ENCODE data around the gene NR1I2.

Gene NR1I2

GRCh38 chr3:119858957-119859356, 77.1 kb downstream of the NR1I2 start:
- Histone ChIP-seq H3K27me3 (ENCODE audit: control insufficient read depth, insufficient read depth, low read length) (no peaks in the 10 kb centered on the region), H3K4me1 (ENCODE audit: control insufficient read depth, insufficient read depth, low read length) (no peaks in the 10 kb centered on the region), H3K27ac (ENCODE audit: low read depth, low read length) (no peak overlapping the region), H3K9ac (ENCODE audit: low read length) (no peak overlapping the region), H3K36me3 (ENCODE audit: control insufficient read depth, insufficient read depth, low read length) (peaks cover 48% of the 10 kb centered on the region), H3K9me3 (ENCODE audit: control insufficient read depth, insufficient read depth, low read depth, low read length) (peaks cover 12% of the 10 kb centered on the region; the same call in 1 of the 2 replicates), H3K4me3 (ENCODE audit: low read depth, low read length) (no peak overlapping the region)

- Histone ChIP-seq H3K9me3 (ENCODE audit: control insufficient read depth, insufficient read depth, low read depth, low read length) (peaks cover 12% of the 10 kb centered on the region; the same call in 1 of the 2 replicates), H3K36me3 (ENCODE audit: control insufficient read depth, insufficient read depth, low read length) (peaks cover 51% of the 10 kb centered on the region), H3K9ac (ENCODE audit: low read length) (no peak overlapping the region)
Observed at GRCh38 chr3:119859728-119860127, 77.8 kb downstream of the NR1I2 start.

GRCh38 chr3:119861681-119862080, 79.8 kb downstream of the NR1I2 start:
- peaks cover 52% of the 10 kb centered on the region for H3K36me3 ChIP-seq (ENCODE audit: control insufficient read depth, insufficient read depth, low read length)
- no peaks in the 10 kb centered on the region for H3K27me3 ChIP-seq (ENCODE audit: control insufficient read depth, insufficient read depth, low read length)
- no peak overlapping the region for H3K27ac ChIP-seq (ENCODE audit: low read depth, low read length)
- no peak overlapping the region for H3K9ac ChIP-seq (ENCODE audit: low read length)
- H3K9me3 ChIP-seq (ENCODE audit: control insufficient read depth, insufficient read depth, low read depth, low read length), result peaks cover 12% of the 10 kb centered on the region; the same call in 1 of the 2 replicates
- H3K4me1 ChIP-seq (ENCODE audit: control insufficient read depth, insufficient read depth, low read length), result no peaks in the 10 kb centered on the region
- no peak overlapping the region for H3K4me3 ChIP-seq (ENCODE audit: low read depth, low read length)

More at GRCh38 chr3:119859728-119860127, 77.8 kb downstream of the NR1I2 start:
- no peaks in the 10 kb centered on the region for H3K27me3 ChIP-seq (ENCODE audit: control insufficient read depth, insufficient read depth, low read length)
- H3K27ac ChIP-seq (ENCODE audit: low read depth, low read length), result no peak overlapping the region
- no peaks in the 10 kb centered on the region for H3K4me1 ChIP-seq (ENCODE audit: control insufficient read depth, insufficient read depth, low read length)
- no peak overlapping the region for H3K4me3 ChIP-seq (ENCODE audit: low read depth, low read length)

- Histone ChIP-seq H3K4me1 (ENCODE audit: control insufficient read depth, insufficient read depth, low read length) (no peaks in the 10 kb centered on the region), H3K27me3 (ENCODE audit: control insufficient read depth, insufficient read depth, low read length) (no peaks in the 10 kb centered on the region), H3K9ac (ENCODE audit: low read length) (no peak overlapping the region), H3K4me3 (ENCODE audit: low read depth, low read length) (no peak overlapping the region), H3K36me3 (ENCODE audit: control insufficient read depth, insufficient read depth, low read length) (peaks cover 43% of the 10 kb centered on the region), H3K27ac (ENCODE audit: low read depth, low read length) (no peak overlapping the region), H3K9me3 (ENCODE audit: control insufficient read depth, insufficient read depth, low read depth, low read length) (peaks cover 7% of the 10 kb centered on the region; the same call in 1 of the 2 replicates)
Observed at GRCh38 chr3:119862616-119863015, 80.7 kb downstream of the NR1I2 start.

- Histone ChIP-seq H3K27ac (ENCODE audit: low read depth, low read length) (no peak overlapping the region), H3K27me3 (ENCODE audit: control insufficient read depth, insufficient read depth, low read length) (no peaks in the 10 kb centered on the region), H3K9me3 (ENCODE audit: control insufficient read depth, insufficient read depth, low read depth, low read length) (no peaks in the 10 kb centered on the region), H3K9ac (ENCODE audit: low read length) (no peak overlapping the region), H3K4me3 (ENCODE audit: low read depth, low read length) (no peak overlapping the region), H3K4me1 (ENCODE audit: control insufficient read depth, insufficient read depth, low read length) (no peaks in the 10 kb centered on the region), H3K36me3 (ENCODE audit: control insufficient read depth, insufficient read depth, low read length) (peaks cover 32% of the 10 kb centered on the region)
Observed at GRCh38 chr3:119864476-119864875, 82.6 kb downstream of the NR1I2 start.

Measured in HUES6 (cell line).